IMR-90 (cell line): ENCODE results near the gene SUN1. TPM values are rescaled to one million over a fixed set of nuclear protein-coding genes. Genes with fewer than 3 reads are reported as not detected.

Experiments
- ATAC-seq: fragments of 200-7000 bp; cut with Tn5 transposase; 2 replicates; pipeline ENCODE4 v1.9.1; 2020; ENCODE audit warnings: low read depth, mild to moderate bottlenecking, moderate library complexity
- BruUV-seq: library from RNA; stranded (reverse); fragments of 400-500 nt; replicated peaks from 2 replicates; lab custom pipeline; 2021; lab: Mats Ljungman, UMichigan
- CTCF ChIA-PET: fragments of 300-600 bp; formaldehyde crosslinking; extraction: SDS; loops from one replicate; lab custom pipeline; 2021; ENCODE audit warnings: antibody characterized with exemption; lab: Yijun Ruan, JAX
- POLR2A ChIA-PET: fragments of 300-600 bp; sonication (Branson Sonifier 250); formaldehyde crosslinking; loops from one replicate; lab custom pipeline; 2022; ENCODE audit warnings: antibody characterized with exemption; ENCODE audit not compliant: unreplicated experiment; lab: Charles Lee
- DNase-seq: peaks from one replicate; pipeline ENCODE4 v3.0.0; 2013
- H2AFZ ChIP-seq: replicated peaks from 2 replicates; pipeline ENCODE3; 2013; ENCODE audit warnings: low read length, mild to moderate bottlenecking; ENCODE audit not compliant: poor library complexity
- H2AK5ac ChIP-seq: 2 replicates; pipeline ENCODE4 v1.6.1; 2013; ENCODE audit warnings: low read depth, low read length, inconsistent platforms
- H2AK9ac ChIP-seq: replicated peaks from 2 replicates; pipeline ENCODE3; 2013; ENCODE audit warnings: mild to moderate bottlenecking, low read depth, low read length, moderate library complexity; ENCODE audit not compliant: poor library complexity
- H2BK120ac ChIP-seq: 2 replicates; pipeline ENCODE4 v1.6.1; 2013; ENCODE audit warnings: low read depth, low read length, inconsistent platforms
- H2BK15ac ChIP-seq: 3 replicates; pipeline ENCODE4 v1.6.1; 2013; ENCODE audit warnings: low read depth, low read length, inconsistent platforms
- H2BK20ac ChIP-seq: 2 replicates; pipeline ENCODE4 v1.6.1; 2013; ENCODE audit warnings: low read depth, mild to moderate bottlenecking, inconsistent platforms, low read length, moderate library complexity
- H2BK5ac ChIP-seq: 2 replicates; pipeline ENCODE4 v1.6.1; 2013; ENCODE audit warnings: mild to moderate bottlenecking, low read depth, low read length, inconsistent platforms; ENCODE audit not compliant: poor library complexity, severe bottlenecking
- H3K14ac ChIP-seq: replicated peaks from 2 replicates; pipeline ENCODE4 v1.6.1; 2013; ENCODE audit warnings: low read depth, low read length, inconsistent platforms
- H3K18ac ChIP-seq: 2 replicates; pipeline ENCODE4 v1.6.1; 2013; ENCODE audit warnings: low read depth, low read length, control low read depth
- H3K23ac ChIP-seq: 2 replicates; pipeline ENCODE4 v1.6.1; 2013; ENCODE audit warnings: low read depth, low read length, inconsistent platforms
- H3K27ac ChIP-seq: 2 replicates; pipeline ENCODE4 v1.5.1; 2013; ENCODE audit warnings: mild to moderate bottlenecking, control low read depth, low read length; ENCODE audit not compliant: insufficient read depth
- H3K27me3 ChIP-seq: 2 replicates; pipeline ENCODE4 v1.6.1; 2013; ENCODE audit warnings: low read length; ENCODE audit not compliant: control insufficient read depth, insufficient read depth
- H3K36me3 ChIP-seq: 2 replicates; pipeline ENCODE4 v1.6.1; 2013; ENCODE audit warnings: low read length, mixed read lengths; ENCODE audit not compliant: control insufficient read depth, insufficient read depth
- H3K4ac ChIP-seq: 2 replicates; pipeline ENCODE4 v1.6.1; 2013; ENCODE audit warnings: low read depth, low read length, inconsistent platforms
- H3K4me1 ChIP-seq: 2 replicates; pipeline ENCODE4 v1.6.1; 2013; ENCODE audit warnings: low read length, mixed read lengths; ENCODE audit not compliant: control insufficient read depth, insufficient read depth
- H3K4me2 ChIP-seq: 2 replicates; pipeline ENCODE4 v1.6.1; 2013; ENCODE audit warnings: low read depth, mild to moderate bottlenecking, control low read depth, low read length, moderate library complexity
- H3K4me3 ChIP-seq: 2 replicates; pipeline ENCODE4 v1.5.1; 2013; ENCODE audit warnings: low read depth, mild to moderate bottlenecking, control low read depth, low read length, moderate library complexity; ENCODE audit not compliant: insufficient read depth
- H3K56ac ChIP-seq: 2 replicates; pipeline ENCODE4 v1.6.1; 2013; ENCODE audit warnings: low read length, inconsistent platforms; ENCODE audit not compliant: insufficient read depth; ENCODE audit errors: extremely low read depth
- H3K79me1 ChIP-seq, 2 experiments: 2 replicates each; pipeline ENCODE4 v1.6.1; 2013; ENCODE audit warnings: low read length in 2 of 2, inconsistent platforms in 1 of 2, low read depth in 1 of 2
- H3K9ac ChIP-seq: 2 replicates; pipeline ENCODE4 v1.6.1; 2013; ENCODE audit warnings: low read depth, low read length, control low read depth
- H3K9me1 ChIP-seq: 2 replicates; pipeline ENCODE4 v1.6.1; 2013; ENCODE audit warnings: low read length, inconsistent platforms; ENCODE audit not compliant: insufficient read depth
- H3K9me3 ChIP-seq: 2 replicates; pipeline ENCODE4 v1.6.1; 2013; ENCODE audit warnings: low read length; ENCODE audit not compliant: control insufficient read depth, insufficient read depth
- H4K20me1 ChIP-seq: 2 replicates; pipeline ENCODE4 v1.6.1; 2013; ENCODE audit warnings: low read length, inconsistent platforms; ENCODE audit not compliant: insufficient read depth
- H4K5ac ChIP-seq: 2 replicates; pipeline ENCODE4 v1.6.1; 2013; ENCODE audit warnings: mild to moderate bottlenecking, low read depth, low read length, control low read depth
- H4K8ac ChIP-seq, 2 experiments: 2 replicates each; pipeline ENCODE4 v1.6.1; 2013; ENCODE audit warnings: low read depth in 2 of 2, low read length in 2 of 2, control low read depth in 1 of 2, inconsistent platforms in 1 of 2
- H4K91ac ChIP-seq: 2 replicates; pipeline ENCODE4 v1.6.1; 2013; ENCODE audit warnings: low read depth, low read length, inconsistent platforms; ENCODE audit not compliant: insufficient read depth
- BHLHE40 ChIP-seq: fragments of 150-350 bp; IDR thresholded peaks from 2 replicates; pipeline ENCODE4 v1.6.1; 2016; ENCODE audit warnings: mild to moderate bottlenecking, low read depth, low read length
- CEBPB ChIP-seq: IDR thresholded peaks from 2 replicates; pipeline ENCODE4 v1.6.1; 2012; ENCODE audit warnings: low read depth, low read length, improper control_type of control experiment
- CHD1 ChIP-seq: IDR thresholded peaks from 2 replicates; pipeline ENCODE4 v1.6.1; 2012; ENCODE audit warnings: low read depth, low read length, improper control_type of control experiment
- CTCF ChIP-seq: conservative IDR thresholded peaks from 2 replicates; pipeline ENCODE4 v1.5.1; 2012; ENCODE audit warnings: mild to moderate bottlenecking, low read depth, low read length, improper control_type of control experiment
- ELK1 ChIP-seq: fragments of 150-350 bp; IDR thresholded peaks from 2 replicates; pipeline ENCODE4 v1.6.1; 2016; ENCODE audit warnings: low read depth, mild to moderate bottlenecking, low read length, moderate library complexity, borderline replicate concordance
- FOS ChIP-seq: fragments of 150-350 bp; IDR thresholded peaks from 2 replicates; pipeline ENCODE4 v1.6.1; 2016; ENCODE audit warnings: low read depth, low read length
- MAZ ChIP-seq: IDR thresholded peaks from 2 replicates; pipeline ENCODE4 v1.6.1; 2012; ENCODE audit warnings: low read depth, mild to moderate bottlenecking, low read length, improper control_type of control experiment, moderate library complexity, borderline replicate concordance
- NFE2L2 ChIP-seq: fragments of 150-350 bp; IDR thresholded peaks from 2 replicates; pipeline ENCODE4 v1.6.1; 2016; ENCODE audit warnings: low read depth, mild to moderate bottlenecking, low read length
- POLR2A ChIP-seq: IDR thresholded peaks from 2 replicates; pipeline ENCODE4 v1.6.1; 2012; ENCODE audit warnings: mild to moderate bottlenecking, low read depth, low read length
- WGBS, 2 experiments: methylation state at CpG; one replicate each; pipeline versions ENCODE4 v1.1.5 to v1.1.7; 2013; ENCODE audit warnings: missing lambda C conversion rate in 2 of 2; ENCODE audit not compliant: insufficient read length in 1 of 2; ENCODE audit errors: extremely low coverage in 2 of 2; 5-methylcytosine and 5-hydroxymethylcytosine counted together
- dilution Hi-C: fragments of 300-500 bp; cut with HindIII; formaldehyde crosslinking; loops from one replicate; pipeline ENCODE4 v1.14.3; 2018; ENCODE audit warnings: low sequenced_read_pairs; ENCODE audit not compliant: unreplicated experiment
- in situ Hi-C: fragments of 300-500 bp; cut with MboI; formaldehyde crosslinking; loops from 3 replicates; pipeline ENCODE4 v1.14.3; 2019; ENCODE audit warnings: low sequenced_read_pairs, inconsistent platforms, mixed read lengths
- intact Hi-C: fragments of 100-400 bp; cut with micrococcal nuclease; formaldehyde crosslinking; loops from 2 replicates; pipeline ENCODE4 v1.10.0; 2022
- polyA plus RNA-seq, 3 experiments: library from polyadenylated mRNA; depleted of rRNA; stranded (reverse); fragments of >200 nt; gene quantifications; 2 replicates each; pipeline ENCODE4 v1.2.3, GENCODE V29; 2012; ENCODE audit warnings: low replicate concordance in 1 of 3
- total RNA-seq: library from RNA; depleted of rRNA; stranded (reverse); fragments of >200 nt; gene quantifications from 2 replicates; pipeline ENCODE4 v1.2.3, GENCODE V29; 2012

Gene SUN1
- total and polyA plus RNA-seq, 2 of the 4 experiments (the other 2 are of a cell fraction), result 113 to 239 TPM

- no peak for TF ChIP-seq CEBPB
- no peak for TF ChIP-seq CHD1
- TF ChIP-seq BHLHE40, result no peak
- TF ChIP-seq ELK1, result no peak
- TF ChIP-seq POLR2A, result no peak
- no peak for TF ChIP-seq NFE2L2
- no peak for TF ChIP-seq MAZ
- TF ChIP-seq FOS, result no peak
- no peak for TF ChIP-seq CTCF
- Histone ChIP-seq H2BK120ac (no peak overlapping the region), H2BK15ac (no peak overlapping the region), H3K18ac (no peak overlapping the region), H3K56ac (no peak overlapping the region), H2AK5ac (no peak overlapping the region), H2BK20ac (no peak overlapping the region), H3K14ac (no peak overlapping the region), H3K4me2 (no peak overlapping the region), H3K23ac (no peak overlapping the region), H3K27me3 (no peaks in the 10 kb centered on the region), H2BK5ac (no peak overlapping the region), H3K4me3 (no peak overlapping the region), H4K8ac (no peak overlapping the region), H2AFZ (no peak overlapping the region), H3K9me3 (no peaks in the 10 kb centered on the region), H4K91ac (no peak overlapping the region), H3K36me3 (peaks cover 68% of the 10 kb centered on the region), H4K5ac (no peak overlapping the region), H3K4ac (no peak overlapping the region), H3K9ac (no peak overlapping the region), H3K79me1 (peaks cover 11 to 33% of the 10 kb centered on the region in 2 experiments), H4K20me1 (peaks cover 27% of the 10 kb centered on the region), H3K9me1 (0 out of 2 replicates have a peak, but pooled peaks cover 5% of the 10 kb centered on the region), H3K27ac (no peak overlapping the region), H2AK9ac (no peak overlapping the region), H3K4me1 (no peaks in the 10 kb centered on the region)
- CTCF ChIA-PET, result no interaction called here
- in situ Hi-C loops (no loop called here), dilution Hi-C loops (no loop called here), intact Hi-C loops (no loop called here)
- no TSS peak for BruUV-seq
- 94% methylated on average over 7 of the region's 29 CpGs; no CpG with 5 or more reads in 1 of the 2 experiments for WGBS, 2 experiments
- ATAC-seq (no peak), DNase-seq (no peak)
- POLR2A ChIA-PET, result no interaction called here
Observed at GRCh38 chr7:891291-891690, 59.0 kb downstream of the SUN1 start.
